SK-N-SH treated with all-trans-retinoic acid at 6 μM for 48 hours (cell line): ENCODE data around the gene ZCCHC14.

Experiments
- ATAC-seq: fragments of 200-7000 bp; cut with Tn5 transposase; 3 replicates; pipeline ENCODE4 v1.9.1; 2020; ENCODE audit warnings: mild to moderate bottlenecking, moderate library complexity
- ARNTL ChIP-seq: fragments of 450-650 bp; formaldehyde crosslinking; IDR thresholded peaks from 2 replicates; pipeline ENCODE4 v1.5.0; 2020; ENCODE audit warnings: low read depth, mild to moderate bottlenecking, moderate library complexity, borderline replicate concordance
- BACH2 ChIP-seq: fragments of 250-450 bp; sonication (Bioruptor Pico); IDR thresholded peaks from 2 replicates; pipeline ENCODE4 v1.9.0; 2021; ENCODE audit warnings: mild to moderate bottlenecking, borderline replicate concordance
- ESRRG ChIP-seq: fragments of 250-450 bp; sonication (Bioruptor Pico); IDR thresholded peaks from 2 replicates; pipeline ENCODE4 v1.6.1; 2021; ENCODE audit warnings: mild to moderate bottlenecking
- GLIS3 ChIP-seq: fragments of 250-450 bp; sonication (Bioruptor Pico); IDR thresholded peaks from 2 replicates; pipeline ENCODE4 v1.5.0; 2020; ENCODE audit warnings: mild to moderate bottlenecking, moderate library complexity
- ISL1 ChIP-seq: fragments of 250-450 bp; sonication (Bioruptor Pico); IDR thresholded peaks from 2 replicates; pipeline ENCODE4 v2.1.2; 2022; ENCODE audit warnings: mild to moderate bottlenecking, moderate library complexity
- OSR1 ChIP-seq: fragments of 250-450 bp; sonication (Bioruptor Pico); IDR thresholded peaks from 2 replicates; pipeline ENCODE4 v1.8.0; 2022; ENCODE audit warnings: moderate library complexity, mild to moderate bottlenecking, inconsistent platforms
- PPARA ChIP-seq: fragments of 250-450 bp; sonication (Bioruptor Pico); IDR thresholded peaks from 2 replicates; pipeline ENCODE4 v1.5.0; 2020; ENCODE audit warnings: mild to moderate bottlenecking, borderline replicate concordance
- RARB ChIP-seq: fragments of 250-450 bp; sonication (Bioruptor Pico); IDR thresholded peaks from 2 replicates; pipeline ENCODE4 v1.8.0; 2021; ENCODE audit warnings: mild to moderate bottlenecking, moderate library complexity
- SNAI2 ChIP-seq: fragments of 250-450 bp; sonication (Bioruptor Pico); IDR thresholded peaks from 2 replicates; pipeline ENCODE4 v1.5.0; 2020; ENCODE audit warnings: mild to moderate bottlenecking, moderate library complexity
- TCF4 ChIP-seq: fragments of 250-450 bp; sonication (Bioruptor Pico); IDR thresholded peaks from 2 replicates; pipeline ENCODE4 v1.8.0; 2021; ENCODE audit warnings: mild to moderate bottlenecking, moderate library complexity, borderline replicate concordance
- TOX ChIP-seq: fragments of 250-450 bp; sonication (Bioruptor Pico); IDR thresholded peaks from 2 replicates; pipeline ENCODE4 v1.8.0; 2021; ENCODE audit warnings: mild to moderate bottlenecking, moderate library complexity, borderline replicate concordance
- ZC3H10 ChIP-seq: fragments of 250-450 bp; sonication (Bioruptor Pico); IDR thresholded peaks from 2 replicates; pipeline ENCODE4 v1.5.1; 2021; ENCODE audit warnings: mild to moderate bottlenecking, moderate library complexity
- ZFP3 ChIP-seq: fragments of 250-450 bp; sonication (Bioruptor Pico); IDR thresholded peaks from 2 replicates; pipeline ENCODE4 v1.5.0; 2020; ENCODE audit warnings: mild to moderate bottlenecking, moderate library complexity
- ZFP30 ChIP-seq: fragments of 450-650 bp; formaldehyde crosslinking; IDR thresholded peaks from 2 replicates; pipeline ENCODE4 v1.5.0; 2022; ENCODE audit warnings: mild to moderate bottlenecking, moderate library complexity
- ZNF565 ChIP-seq: fragments of 450-650 bp; formaldehyde crosslinking; conservative IDR thresholded peaks from 2 replicates; pipeline ENCODE4 v1.5.0; 2020; ENCODE audit warnings: low read depth, mild to moderate bottlenecking, moderate library complexity
- ZNF70 ChIP-seq: fragments of 450-650 bp; formaldehyde crosslinking; IDR thresholded peaks from 2 replicates; pipeline ENCODE4 v1.5.0; 2020; ENCODE audit warnings: mild to moderate bottlenecking, moderate library complexity
- ZNF8 ChIP-seq: fragments of 450-650 bp; formaldehyde crosslinking; IDR thresholded peaks from 2 replicates; pipeline ENCODE4 v1.5.0; 2020; ENCODE audit warnings: mild to moderate bottlenecking, moderate library complexity
- TF ChIP-seq, protein P1 (sequence below): fragments of 250-450 bp; sonication (Bioruptor Pico); IDR thresholded peaks from 2 replicates; pipeline ENCODE4 v1.8.0; 2021; ENCODE audit warnings: low read depth, mild to moderate bottlenecking, moderate library complexity, borderline replicate concordance
- TF ChIP-seq, protein P2 (sequence below): fragments of 250-450 bp; sonication (Bioruptor Pico); IDR thresholded peaks from 2 replicates; pipeline ENCODE4 v1.5.1; 2020; ENCODE audit warnings: low read depth, mild to moderate bottlenecking, moderate library complexity
- TF ChIP-seq, protein P3 (sequence below): fragments of 250-450 bp; sonication (Bioruptor Pico); IDR thresholded peaks from 2 replicates; pipeline ENCODE4 v1.5.0; 2020; ENCODE audit warnings: mild to moderate bottlenecking, moderate library complexity
- TF ChIP-seq, protein P4 (sequence below): fragments of 250-450 bp; sonication (Bioruptor Pico); IDR thresholded peaks from 2 replicates; pipeline ENCODE4 v1.5.1; 2021; ENCODE audit warnings: mild to moderate bottlenecking, moderate library complexity

The ZCCHC14 gene

DNA sequence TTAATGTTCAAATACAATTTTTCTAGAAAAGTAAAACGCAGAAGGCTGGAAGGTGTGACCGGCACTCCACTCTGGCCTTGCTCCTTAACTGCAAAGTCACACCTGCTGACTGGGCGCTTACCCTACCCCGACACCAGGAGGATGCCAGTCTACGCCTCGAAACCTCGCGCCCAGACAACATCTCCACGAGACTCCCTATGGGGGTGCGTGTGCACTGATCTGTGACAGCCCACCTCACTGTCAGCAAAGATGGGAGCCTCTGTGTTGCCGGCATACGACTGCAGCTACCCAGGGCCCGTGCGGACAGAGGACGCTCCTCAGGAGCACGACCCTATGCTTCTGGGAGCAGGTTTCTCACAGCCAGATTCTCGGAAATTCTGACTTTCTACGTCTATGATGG lies 74.6 kb downstream of the ZCCHC14 start:
- TF ChIP-seq RARB (CRISPR knock-in tag) (no peak), OSR1 (CRISPR knock-in tag) (no peak), TCF4 (CRISPR knock-in tag) (no peak), ZC3H10 (CRISPR knock-in tag) (no peak), ZNF8 (CRISPR knock-in tag) (no peak), PPARA (CRISPR knock-in tag) (no peak), ZNF565 (CRISPR knock-in tag) (no peak)
- no peak for ATAC-seq

DNA sequence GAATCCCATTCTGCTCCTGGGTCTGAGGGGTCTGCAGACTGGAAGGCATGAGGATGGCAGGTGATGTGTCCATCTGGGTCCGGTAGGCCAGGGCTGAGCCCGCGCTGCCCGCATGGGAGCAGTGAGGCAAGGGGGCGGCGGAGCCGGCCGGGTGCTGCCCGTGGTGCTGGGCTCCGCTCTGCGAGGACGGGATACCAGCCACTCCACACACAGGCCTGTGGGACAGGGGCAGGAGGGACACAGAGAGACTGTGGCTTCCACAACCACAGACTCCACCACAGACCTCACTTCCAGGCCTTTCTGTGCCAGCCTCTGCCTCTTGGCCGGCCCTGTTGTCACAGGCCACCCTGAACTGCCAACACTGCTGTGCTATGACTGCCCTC lies 75.3 kb downstream of the ZCCHC14 start:
- peak; percentile 42 for ATAC-seq
- TF ChIP-seq, protein P1, sequence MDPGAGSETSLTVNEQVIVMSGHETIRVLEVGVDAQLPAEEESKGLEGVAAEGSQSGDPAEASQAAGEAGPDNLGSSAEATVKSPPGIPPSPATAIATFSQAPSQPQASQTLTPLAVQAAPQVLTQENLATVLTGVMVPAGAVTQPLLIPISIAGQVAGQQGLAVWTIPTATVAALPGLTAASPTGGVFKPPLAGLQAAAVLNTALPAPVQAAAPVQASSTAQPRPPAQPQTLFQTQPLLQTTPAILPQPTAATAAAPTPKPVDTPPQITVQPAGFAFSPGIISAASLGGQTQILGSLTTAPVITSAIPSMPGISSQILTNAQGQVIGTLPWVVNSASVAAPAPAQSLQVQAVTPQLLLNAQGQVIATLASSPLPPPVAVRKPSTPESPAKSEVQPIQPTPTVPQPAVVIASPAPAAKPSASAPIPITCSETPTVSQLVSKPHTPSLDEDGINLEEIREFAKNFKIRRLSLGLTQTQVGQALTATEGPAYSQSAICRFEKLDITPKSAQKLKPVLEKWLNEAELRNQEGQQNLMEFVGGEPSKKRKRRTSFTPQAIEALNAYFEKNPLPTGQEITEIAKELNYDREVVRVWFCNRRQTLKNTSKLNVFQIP = no peak
- TF ChIP-seq OSR1 (CRISPR knock-in tag) (no peak), TCF4 (CRISPR knock-in tag) (no peak), GLIS3 (CRISPR knock-in tag) (no peak), ESRRG (CRISPR knock-in tag) (no peak), ZFP3 (CRISPR knock-in tag) (no peak), ZNF8 (CRISPR knock-in tag) (no peak), ISL1 (CRISPR knock-in tag) (no peak), ZC3H10 (CRISPR knock-in tag) (no peak), ZFP30 (CRISPR knock-in tag) (no peak)
- TF ChIP-seq, protein P2, sequence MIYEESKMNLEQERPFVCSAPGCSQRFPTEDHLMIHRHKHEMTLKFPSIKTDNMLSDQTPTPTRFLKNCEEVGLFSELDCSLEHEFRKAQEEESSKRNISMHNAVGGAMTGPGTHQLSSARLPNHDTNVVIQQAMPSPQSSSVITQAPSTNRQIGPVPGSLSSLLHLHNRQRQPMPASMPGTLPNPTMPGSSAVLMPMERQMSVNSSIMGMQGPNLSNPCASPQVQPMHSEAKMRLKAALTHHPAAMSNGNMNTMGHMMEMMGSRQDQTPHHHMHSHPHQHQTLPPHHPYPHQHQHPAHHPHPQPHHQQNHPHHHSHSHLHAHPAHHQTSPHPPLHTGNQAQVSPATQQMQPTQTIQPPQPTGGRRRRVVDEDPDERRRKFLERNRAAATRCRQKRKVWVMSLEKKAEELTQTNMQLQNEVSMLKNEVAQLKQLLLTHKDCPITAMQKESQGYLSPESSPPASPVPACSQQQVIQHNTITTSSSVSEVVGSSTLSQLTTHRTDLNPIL (CRISPR knock-in tag) = no peak
- TF ChIP-seq, protein P3, sequence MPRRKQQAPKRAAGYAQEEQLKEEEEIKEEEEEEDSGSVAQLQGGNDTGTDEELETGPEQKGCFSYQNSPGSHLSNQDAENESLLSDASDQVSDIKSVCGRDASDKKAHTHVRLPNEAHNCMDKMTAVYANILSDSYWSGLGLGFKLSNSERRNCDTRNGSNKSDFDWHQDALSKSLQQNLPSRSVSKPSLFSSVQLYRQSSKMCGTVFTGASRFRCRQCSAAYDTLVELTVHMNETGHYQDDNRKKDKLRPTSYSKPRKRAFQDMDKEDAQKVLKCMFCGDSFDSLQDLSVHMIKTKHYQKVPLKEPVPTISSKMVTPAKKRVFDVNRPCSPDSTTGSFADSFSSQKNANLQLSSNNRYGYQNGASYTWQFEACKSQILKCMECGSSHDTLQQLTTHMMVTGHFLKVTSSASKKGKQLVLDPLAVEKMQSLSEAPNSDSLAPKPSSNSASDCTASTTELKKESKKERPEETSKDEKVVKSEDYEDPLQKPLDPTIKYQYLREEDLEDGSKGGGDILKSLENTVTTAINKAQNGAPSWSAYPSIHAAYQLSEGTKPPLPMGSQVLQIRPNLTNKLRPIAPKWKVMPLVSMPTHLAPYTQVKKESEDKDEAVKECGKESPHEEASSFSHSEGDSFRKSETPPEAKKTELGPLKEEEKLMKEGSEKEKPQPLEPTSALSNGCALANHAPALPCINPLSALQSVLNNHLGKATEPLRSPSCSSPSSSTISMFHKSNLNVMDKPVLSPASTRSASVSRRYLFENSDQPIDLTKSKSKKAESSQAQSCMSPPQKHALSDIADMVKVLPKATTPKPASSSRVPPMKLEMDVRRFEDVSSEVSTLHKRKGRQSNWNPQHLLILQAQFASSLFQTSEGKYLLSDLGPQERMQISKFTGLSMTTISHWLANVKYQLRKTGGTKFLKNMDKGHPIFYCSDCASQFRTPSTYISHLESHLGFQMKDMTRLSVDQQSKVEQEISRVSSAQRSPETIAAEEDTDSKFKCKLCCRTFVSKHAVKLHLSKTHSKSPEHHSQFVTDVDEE (CRISPR knock-in tag) = no peak

DNA sequence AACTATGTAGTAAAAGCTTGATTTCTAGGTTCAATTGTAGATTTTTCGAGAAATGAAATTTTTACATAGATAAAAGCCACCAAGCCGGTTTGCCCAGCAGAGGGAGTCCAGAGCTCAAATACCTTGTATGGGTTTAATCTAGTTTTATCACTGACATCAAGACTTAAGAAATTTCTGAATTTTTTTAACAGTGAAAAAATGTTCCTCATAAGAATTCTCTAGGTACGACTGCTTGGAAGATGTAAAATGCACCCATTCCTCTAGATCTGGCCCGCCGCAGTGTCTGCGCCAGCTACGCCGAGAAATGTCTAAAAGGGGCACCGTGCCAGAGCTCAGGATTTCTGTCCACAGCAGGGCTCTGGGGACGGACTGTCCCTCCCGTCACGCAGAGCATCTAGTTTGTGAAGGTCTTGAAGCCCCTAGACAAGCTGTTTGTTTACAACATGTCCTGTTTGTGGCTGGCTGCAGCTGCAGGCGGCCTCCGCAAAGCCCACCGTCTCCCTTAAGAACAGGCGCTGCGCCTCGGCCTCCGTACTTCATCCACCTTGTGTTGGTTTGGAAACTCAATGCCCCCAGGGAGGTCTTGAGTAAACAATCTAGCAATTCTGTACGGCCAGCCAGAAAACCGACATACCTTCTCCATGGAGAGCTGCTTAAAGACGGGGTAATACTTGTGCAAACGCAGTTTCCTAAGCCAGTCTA lies 75.8 kb downstream of the ZCCHC14 start:
- TF ChIP-seq, protein P4, sequence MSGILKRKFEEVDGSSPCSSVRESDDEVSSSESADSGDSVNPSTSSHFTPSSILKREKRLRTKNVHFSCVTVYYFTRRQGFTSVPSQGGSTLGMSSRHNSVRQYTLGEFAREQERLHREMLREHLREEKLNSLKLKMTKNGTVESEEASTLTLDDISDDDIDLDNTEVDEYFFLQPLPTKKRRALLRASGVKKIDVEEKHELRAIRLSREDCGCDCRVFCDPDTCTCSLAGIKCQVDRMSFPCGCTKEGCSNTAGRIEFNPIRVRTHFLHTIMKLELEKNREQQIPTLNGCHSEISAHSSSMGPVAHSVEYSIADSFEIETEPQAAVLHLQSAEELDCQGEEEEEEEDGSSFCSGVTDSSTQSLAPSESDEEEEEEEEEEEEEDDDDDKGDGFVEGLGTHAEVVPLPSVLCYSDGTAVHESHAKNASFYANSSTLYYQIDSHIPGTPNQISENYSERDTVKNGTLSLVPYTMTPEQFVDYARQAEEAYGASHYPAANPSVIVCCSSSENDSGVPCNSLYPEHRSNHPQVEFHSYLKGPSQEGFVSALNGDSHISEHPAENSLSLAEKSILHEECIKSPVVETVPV (CRISPR knock-in tag) = no peak
- TF ChIP-seq OSR1 (CRISPR knock-in tag) = no peak
- ATAC-seq = peak; percentile 72

DNA sequence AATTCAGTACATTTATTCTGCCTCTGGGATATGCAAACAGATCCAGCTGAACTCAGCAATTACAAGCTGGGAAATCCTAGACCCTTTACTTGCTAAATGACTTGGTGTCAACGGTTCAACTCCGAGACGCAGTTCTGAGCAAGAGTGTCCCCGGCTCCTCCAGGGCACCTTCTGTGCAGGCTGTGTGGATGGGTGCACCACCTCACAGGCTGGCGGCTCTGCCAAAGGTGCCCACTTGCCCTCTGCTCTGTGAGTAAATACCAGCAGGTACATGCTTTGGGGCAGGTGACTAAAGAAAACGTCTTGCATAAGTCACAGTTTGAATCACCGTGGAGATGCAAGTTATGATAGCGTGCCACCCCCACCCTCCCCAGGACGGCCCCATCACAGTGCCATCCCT lies 77.4 kb downstream of the ZCCHC14 start:
- TF ChIP-seq OSR1 (CRISPR knock-in tag) = no peak
- no peak for TF ChIP-seq ZNF70 (CRISPR knock-in tag)
- no peak for TF ChIP-seq TOX
- no peak for TF ChIP-seq ZNF8 (CRISPR knock-in tag)
- no peak for TF ChIP-seq ZFP3 (CRISPR knock-in tag)
- TF ChIP-seq ESRRG (CRISPR knock-in tag) = no peak
- TF ChIP-seq, protein P4 (CRISPR knock-in tag) = no peak
- TF ChIP-seq ZC3H10 (CRISPR knock-in tag) = no peak
- TF ChIP-seq ZFP30 (CRISPR knock-in tag) = no peak
- no peak for TF ChIP-seq ZNF565 (CRISPR knock-in tag)
- TF ChIP-seq, protein P2 (CRISPR knock-in tag) = no peak
- no peak for TF ChIP-seq RARB (CRISPR knock-in tag)
- TF ChIP-seq SNAI2 = no peak
- TF ChIP-seq BACH2 (CRISPR knock-in tag) = no peak
- no peak for TF ChIP-seq ARNTL (CRISPR knock-in tag)
- TF ChIP-seq, protein P1 = no peak
- TF ChIP-seq GLIS3 (CRISPR knock-in tag) = no peak
- ATAC-seq = no peak
